SIG-M5 treated with dmso at 0.1 percent for 504 hours (cell line): ENCODE data around the gene FSTL4.
"Not testable (repeated sequence)": the region's sequence is repeated elsewhere in the genome, so short reads cannot be mapped to it uniquely, and the experiment has no call there.

Experiments
- DNase-seq: peaks from one replicate; lab custom pipeline; 2025; ENCODE audit not compliant: unreplicated experiment; lab: John Stamatoyannopoulos, UW

Gene FSTL4

DNA sequence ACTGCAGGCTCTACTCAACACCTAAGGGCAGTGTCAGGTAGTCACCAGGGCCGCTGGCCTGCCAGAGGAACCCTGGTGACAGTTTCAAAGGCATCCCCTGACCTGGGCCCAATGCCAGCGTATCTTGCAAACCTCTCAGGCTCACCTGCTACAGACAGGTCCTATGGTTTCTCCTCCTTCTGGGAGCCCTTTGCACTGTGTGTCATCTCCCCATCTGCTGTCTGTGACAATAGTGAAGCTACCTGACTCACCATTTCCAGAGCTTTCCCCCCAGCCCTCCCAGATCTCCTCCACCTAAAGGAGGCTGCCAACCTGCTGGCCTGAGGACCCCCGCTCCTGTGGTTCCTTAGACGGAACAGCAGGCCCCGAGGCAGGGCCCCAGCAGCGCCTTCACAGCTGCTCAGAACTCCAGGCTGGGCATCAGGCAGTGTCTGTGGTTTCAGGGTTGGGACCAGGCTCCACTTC, 203.1 kb downstream of the FSTL4 start:
- DNase-seq = no peak

DNA sequence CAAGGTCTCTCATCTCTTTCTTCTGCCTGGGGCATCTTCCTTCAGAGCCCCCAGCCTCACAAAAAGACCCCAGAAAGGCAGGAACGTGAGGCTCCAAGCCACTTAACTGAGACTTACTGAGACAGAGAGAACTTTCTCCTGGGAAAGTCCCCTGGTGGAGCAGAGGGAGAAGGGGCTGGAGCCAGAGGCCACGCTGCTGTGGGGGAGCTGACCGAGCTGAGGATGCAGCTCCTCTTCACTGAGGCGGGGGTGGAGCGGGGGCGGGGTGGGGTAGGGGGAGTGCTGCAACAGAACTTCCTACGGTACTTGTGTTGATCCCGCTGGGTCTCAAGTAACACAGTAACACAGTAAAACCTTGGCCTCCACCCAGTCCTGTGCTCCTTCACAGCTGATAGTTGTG, 204.0 kb downstream of the FSTL4 start:
- no peak for DNase-seq

DNA sequence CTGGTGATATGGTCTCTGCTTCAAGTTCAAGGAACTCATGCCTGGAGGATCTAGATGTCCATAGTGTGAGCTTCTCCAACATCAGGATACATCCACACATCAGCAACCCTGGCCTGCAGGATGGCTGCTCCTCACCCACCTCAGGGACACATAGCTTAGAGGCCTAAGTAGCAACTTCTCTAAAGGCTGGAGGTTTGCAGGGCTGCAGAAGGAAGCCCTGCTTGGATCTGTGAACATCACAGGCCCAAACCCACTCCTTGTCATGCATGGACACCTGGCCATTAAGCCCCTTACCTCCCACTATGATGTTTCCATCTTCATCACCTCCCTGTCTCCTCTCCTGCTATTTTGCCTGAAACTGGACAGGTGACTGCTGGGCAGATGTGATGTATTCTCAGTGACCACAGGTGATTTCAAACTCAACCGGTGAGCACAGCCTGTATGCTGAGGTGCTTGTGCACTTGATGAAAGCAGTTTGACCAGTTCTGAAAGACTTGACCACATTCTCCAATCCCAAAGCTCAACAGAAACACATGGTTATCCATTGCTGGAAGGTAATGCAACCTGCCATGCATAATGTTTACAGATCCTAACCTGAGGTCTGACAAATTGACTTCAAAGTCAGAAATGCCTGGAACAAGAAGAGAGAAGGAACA, 205.2 kb downstream of the FSTL4 start:
- DNase-seq = peak; percentile 63

DNA sequence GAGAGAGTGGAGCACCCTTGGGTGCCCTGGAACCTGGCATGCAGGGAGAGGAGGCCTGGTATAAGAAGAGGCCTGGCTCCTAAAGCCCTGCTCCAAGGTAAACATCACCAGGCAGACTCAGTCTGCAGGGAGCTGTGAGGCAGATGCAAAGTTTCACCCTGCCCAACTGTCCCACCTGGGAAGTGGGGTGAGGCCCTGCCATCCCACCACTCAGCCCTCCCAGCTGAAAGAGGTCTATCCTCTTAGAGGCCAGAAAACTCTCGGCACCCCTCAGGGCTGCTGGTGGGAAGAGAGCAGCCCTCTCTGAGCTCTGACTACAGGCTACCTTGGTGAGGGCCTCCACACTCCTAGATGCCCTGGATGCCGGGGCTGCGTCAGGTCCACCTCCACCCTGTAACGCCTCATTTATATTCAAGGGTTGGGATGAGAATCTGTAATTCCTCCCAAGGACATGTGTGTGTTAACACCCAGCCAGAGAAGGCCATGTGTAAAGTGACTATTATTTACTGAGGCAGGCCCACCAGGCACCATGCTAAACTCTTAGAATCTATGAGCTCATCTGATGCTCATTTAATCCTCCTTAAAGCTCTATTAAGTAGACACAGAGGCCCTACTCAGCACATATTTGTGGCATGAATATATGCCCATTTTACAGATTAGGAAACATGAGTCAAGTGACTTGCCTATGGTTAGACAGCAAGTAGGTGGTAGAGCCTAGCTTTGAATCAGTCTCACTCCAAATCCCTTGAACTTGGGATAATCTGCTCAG, 205.9 kb downstream of the FSTL4 start:
- DNase-seq = no peak

DNA sequence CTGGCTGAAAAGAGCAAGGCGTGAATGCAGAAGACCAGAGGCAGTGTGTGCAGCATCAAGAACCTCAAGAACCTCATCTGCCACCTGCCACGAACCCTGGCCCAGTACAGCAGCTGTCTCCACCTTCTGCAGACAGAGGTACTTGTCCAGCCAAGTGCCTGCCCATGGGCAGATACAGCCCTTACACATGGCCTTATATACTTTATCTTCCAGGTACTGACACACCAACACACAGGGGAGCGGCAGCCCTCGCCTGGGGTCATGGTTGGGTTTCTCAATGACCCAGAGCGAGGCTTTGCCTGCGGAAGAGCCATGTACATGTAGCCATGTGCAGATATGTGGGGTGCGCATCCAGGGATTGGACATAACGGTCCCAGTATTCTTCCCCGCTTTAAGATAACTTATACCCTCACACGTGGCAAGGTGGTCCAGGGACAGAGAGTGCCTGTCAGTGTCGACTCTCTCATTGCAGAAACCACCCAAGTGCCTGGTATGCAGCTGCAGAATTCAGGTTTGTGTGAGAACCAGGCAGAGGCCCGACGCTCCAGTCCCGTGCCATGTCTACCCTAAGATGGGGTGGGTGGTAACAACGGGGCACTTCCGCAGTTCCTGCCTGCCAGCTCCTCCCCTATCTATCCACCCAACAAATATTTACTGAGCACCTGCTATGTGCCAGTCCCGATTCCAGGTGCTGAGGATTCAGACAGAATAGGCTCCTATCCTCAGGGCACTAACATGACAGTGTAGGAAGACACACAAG, 206.9 kb downstream of the FSTL4 start:
- no peak for DNase-seq

DNA sequence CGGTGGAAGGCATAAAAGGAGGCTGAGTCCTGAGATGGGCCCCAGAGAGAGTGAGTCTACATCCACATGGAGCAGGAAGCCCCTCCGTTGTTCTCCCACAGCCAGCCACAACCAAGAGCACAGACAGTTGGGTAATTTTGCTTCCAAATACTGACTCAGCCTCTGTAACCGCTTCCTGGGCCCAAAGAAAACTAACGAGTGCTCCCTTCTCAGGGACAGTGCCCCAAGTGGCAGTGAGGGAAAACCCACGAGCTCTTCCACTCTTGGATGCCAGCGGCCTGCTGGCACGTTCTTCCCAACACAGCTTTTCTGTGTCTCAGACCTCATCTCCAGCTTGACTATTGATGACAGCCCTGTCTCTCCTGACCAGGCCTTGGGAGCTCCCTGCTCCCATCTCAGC, 207.6 kb downstream of the FSTL4 start:
- DNase-seq = peak; percentile 69

DNA sequence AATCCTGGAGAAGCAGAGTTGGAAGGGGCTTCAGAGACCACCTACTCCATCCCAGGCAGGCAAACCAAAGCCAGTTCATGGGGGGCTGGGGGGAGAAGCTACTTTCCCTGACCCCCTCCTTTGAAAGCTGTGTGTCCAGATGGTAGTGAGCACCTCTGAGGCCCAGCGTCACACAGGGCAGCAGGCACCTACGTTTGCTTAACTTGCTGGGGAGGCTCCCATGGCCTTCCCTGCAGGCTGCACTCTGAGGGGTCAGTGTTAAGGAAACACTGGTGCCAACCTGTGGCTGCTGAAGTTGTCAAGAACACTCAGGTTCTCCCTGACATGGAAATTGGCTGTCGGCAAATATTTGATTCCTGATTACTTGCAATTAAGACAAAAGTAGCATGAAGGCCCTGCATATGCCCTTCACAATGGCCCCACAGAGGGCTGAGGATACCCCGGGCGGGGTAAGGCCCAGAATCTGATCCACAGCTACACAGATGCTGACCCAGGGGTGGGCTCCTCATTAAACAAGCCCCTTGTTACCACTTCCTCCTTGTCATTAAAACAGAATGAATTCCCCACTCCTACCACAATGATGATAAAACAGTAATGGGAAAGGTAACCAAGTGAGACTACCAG, 208.5 kb downstream of the FSTL4 start:
- DNase-seq = no peak

DNA sequence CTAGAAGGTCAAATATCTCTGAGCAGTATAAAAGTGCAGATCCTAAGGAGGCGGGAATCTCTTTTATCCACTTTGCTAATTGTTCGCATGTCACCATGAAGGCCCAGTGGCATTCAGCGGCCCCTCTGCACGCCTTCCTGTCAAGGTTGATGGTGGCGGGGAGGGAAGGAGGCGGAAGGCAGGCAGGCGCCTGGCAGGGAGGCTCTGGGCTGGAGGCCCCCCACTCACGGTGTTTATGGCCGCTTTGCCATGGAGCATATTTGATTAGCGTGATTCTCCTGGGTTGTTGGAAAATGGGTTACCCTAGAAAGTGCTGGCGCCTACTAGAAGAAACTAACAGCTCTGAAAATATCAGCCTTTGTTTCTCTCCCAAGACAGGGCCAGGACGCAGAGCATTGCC, 209.6 kb downstream of the FSTL4 start:
- no peak for DNase-seq

DNA sequence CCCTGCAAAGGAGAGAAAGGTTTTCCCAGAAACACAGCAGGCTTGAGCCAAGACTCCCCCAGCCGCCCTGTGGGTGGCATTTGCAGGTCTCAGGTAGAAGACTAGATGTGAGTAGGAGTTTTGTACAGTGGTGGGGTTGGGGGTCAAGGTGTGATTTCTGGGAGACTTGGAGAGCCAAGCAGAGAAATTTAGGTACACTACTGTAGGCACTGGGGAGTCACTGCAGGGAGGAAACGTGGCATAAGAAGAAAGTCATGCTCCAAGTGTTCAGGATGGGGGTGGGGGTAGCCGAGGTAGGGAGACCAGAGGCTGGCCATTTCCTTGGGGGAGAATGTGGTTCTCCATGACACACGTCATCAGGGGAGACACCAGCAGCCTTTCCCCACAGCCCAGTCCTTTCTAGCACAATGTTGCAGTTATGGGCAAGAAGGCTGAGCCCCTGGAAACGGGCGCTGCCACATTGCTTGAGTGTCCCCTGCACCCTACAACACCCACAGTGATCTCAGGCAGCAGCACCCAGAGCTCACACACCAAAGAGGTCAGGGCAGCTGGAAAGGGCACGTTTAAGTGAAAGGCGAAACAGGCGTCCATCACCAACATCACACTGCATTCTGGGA, 210.5 kb downstream of the FSTL4 start:
- no peak for DNase-seq

DNA sequence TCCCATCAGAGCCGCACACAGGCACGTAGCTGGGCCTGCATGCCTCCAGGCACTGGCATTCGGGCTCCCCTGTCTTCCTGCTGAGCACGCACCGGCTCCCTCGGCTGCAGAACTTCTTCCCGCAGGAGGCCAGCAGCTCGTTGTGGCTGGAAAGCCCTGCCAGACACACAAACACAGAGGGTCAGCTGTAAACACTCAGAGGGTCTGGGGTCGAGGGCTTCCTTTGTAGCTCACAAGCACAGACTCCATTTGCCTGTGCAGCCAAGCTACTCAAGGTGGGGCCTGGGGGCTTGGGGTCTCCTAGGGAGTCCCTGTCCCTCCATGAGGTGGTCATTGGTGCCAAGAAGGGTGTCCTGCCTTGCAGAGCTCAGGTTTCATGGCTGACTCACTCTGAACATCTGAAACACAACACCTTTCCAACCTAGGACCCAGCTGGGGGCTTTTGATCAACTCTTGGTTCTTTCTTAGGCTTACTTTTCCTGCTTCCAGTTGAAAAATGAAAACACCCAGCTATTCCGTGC, 211.4 kb downstream of the FSTL4 start:
- DNase-seq = no peak

DNA sequence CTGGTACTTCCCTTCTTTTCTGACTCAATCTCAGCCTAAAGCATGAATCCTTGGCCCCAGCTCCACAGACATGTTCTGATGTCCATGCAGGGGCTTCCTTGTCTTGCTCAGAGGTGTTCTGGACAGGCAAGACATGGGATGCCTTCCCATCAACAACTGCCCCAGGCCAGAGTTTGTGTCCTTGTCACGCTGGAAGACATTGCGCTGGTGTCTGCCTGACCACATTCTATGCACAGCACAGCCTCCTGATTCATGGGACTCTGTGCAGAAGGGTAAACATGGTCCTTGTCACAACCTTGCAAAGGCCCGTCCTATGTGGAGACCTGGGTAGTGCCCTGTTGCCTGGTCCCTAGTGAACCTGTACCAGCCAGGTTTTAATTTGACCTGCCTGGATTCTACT, 212.2 kb downstream of the FSTL4 start:
- DNase-seq = no peak

DNA sequence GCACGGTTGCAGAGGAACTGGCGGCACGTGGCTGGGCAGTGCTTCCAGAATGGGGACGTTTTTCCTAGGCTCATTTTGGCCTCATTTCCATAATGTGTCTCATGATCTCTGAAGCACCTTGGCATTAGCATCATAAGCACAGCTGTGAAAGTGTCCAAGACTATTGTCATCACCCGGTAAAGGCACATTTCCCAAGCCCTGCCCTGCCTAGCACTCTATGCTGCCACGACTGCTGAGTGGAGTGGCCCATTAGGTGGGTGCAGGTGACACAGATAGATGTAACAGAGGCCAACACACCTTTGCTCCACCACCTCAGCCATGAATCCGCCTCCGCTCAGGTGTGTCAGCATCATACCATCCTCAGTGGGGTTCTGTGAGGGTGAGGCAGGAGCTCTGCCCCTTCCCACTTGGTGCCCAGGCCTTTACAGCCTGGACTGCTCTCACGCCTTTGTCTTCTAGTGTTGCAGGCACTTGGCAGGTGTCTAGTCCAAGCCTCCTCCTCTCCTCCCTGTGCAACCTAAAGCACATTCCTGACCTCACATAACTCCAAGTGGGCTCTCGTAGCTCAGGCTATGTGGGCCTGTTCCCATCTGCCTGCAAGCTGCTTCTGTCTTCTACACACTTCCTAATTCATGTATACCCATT, 213.0 kb downstream of the FSTL4 start:
- DNase-seq = no peak

DNA sequence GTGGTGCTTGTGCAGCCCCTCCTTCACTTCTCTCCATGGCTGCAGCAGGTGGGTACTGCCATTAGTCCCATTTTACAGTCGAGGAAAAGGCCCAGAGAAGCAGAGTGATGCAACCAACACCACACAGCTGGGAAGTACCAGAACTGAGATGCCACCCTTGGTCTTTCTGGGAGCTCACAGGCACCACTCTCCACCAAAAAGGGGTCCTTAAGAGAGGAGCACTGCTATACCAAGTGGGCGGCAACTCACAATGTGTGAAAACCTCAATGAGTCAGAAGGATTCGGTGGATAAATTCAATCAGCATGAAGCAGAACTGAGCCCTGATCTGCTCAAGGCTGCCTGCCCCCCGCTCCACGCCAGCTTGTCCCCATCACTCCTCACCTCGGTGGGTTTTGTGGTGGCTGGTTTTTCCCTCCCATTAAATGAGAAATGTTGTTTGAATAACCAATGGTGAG, 213.7 kb downstream of the FSTL4 start:
- no peak for DNase-seq

DNA sequence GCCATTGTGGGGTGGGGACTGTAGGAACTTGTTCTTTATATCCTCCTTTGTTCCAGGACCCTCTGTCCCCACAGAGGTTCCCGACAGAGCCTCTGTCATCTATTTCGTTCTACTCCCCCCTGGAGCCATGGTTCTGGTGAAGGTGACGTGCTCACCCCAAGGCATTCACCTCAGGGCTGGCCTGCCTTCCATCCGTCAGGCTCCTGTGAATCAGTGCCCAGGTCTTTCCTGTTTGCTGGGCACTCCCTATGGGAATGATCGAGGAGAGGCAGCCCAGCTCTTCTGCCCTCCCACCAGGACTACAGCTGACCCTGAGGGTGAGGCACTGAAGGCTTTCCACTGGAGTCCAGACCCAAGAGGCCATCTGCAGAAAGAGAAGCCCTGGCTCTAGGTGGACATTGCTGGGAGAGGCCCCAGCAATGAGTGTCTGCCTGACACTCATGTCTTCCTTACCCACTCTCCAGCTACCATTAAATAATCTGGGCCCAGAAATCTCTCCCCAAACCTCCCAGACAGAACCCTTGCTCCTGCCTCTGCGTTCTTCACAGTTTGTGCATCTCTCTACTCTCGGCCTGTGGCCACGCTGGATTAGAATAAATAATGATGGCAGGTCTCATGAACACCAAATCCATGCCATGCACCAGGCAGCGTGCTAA, 214.2 kb downstream of the FSTL4 start:
- DNase-seq = no peak

DNA sequence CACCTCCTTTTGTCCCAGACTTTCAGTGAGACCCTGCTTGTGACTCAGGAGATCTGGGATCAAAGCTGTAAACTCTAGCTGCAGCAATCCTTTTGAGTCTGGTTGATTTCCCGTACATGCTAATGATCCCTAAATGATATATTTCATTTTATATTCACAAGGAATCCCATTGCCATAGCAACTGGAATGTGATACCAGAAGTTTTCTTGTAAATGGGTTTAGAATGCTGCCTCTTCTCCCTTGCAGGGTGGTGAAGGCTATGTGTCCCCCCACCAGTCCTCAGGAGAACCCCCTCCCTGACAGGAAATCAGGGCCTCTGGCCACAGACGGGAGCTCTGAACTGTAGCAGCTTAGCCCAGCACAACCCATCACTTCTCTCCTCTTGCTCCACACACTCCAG, 215.0 kb downstream of the FSTL4 start:
- no peak for DNase-seq

DNA sequence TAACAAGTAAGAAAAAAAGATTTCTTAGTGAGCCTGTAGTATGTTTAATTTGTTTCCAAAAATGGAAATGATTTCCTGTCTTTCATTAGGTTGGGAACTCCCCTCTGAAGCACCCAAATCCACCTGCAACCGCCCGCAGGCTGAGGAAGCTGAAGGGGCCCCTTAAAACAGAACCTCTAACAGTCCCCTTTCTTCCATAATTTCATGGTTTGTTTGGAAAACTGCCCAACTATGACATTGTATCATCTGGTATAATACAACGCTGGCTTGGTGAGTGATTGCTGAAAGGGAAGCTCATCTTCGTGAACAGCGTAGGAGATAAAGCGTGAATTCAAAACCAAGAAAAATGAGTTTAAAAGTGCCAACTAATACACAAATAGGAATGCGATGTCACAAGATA, 215.5 kb downstream of the FSTL4 start:
- DNase-seq = no peak

DNA sequence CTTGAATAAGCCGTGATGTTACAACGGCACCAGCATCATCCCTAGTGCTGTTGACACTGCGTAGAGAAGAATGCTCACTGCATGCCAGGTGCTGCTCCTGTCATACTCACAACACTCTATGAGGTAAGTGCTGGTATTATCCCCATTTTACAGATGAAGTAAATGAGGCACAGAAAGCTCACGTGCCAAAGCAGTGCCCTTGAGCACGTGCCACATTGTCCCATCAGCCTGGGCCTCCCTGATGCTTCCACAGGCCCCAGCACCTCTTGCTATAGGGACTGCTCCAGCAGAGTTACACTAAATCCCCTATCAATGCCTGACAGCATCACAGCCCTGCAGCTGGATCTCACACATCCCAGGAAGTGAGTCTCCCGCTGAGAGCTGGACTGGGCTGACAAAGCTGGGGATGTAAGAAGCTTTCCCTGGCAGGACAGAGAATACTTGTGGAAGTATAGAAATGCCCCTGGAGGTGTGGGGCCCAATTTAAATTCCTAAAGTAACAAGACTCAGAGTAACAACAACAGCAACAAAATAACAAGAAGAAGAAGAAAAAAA, 216.1 kb downstream of the FSTL4 start:
- DNase-seq = no peak

DNA sequence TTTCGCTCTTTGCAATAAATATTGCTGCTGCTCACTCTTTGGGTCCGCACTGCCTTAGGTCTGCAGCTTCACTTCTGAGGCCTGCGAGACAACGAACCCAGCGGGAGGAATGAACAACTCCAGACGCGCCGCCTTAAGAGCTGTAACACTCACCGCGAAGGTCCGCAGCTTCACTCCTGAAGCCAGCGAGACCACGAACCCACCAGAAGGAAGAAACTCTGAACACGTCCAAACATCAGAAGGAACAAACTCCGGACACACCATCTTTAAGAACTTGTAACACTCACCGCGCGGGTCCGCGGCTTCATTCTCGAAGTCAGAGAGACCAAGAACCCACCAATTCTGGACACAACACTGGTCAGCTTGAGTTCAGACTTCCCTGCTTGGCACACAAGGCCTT, 217.1 kb downstream of the FSTL4 start:
- DNase-seq = not testable (repeated sequence)

DNA sequence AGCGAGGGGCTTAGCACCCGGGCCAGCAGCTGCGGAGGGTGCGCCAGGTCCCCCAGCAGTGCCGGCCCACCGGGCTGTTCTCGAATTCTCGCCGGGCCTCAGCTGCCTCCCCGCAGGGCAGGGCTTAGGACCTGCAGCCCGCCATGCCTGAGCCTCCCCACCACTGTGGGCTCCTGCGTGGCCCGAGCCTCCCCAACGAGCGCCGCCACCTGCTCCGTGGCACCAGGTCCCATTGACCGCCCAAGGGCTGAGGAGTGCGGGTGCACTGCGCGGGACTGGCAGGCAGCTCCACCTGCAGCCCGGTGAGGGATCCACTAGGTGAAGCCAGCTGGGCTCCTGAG, 217.9 kb downstream of the FSTL4 start:
- not testable (repeated sequence) for DNase-seq
